Type B pancreatic cell (in vitro differentiated cells): ENCODE measurements around the gene ASMT. TPM values are rescaled to one million over a fixed set of nuclear protein-coding genes. Genes with fewer than 3 reads are reported as not detected.
"Not testable (repeated sequence)": the region's sequence is repeated elsewhere in the genome, so short reads cannot be mapped to it uniquely, and the experiment has no call there.

ENCODE experiments used
- DNase-seq: peaks from one replicate; pipeline ENCODE4 v3.0.0; 2021; ENCODE audit warnings: mixed read lengths; ENCODE audit not compliant: unreplicated experiment; ENCODE audit errors: extremely low spot score
- H3K27ac Mint-ChIP-seq: 2 replicates; pipeline ENCODE4 v1.8.0; 2021; ENCODE audit warnings: mild to moderate bottlenecking, mixed read lengths
- H3K27me3 Mint-ChIP-seq: 2 replicates; pipeline ENCODE4 v1.8.0; 2021; ENCODE audit warnings: mixed read lengths
- H3K36me3 Mint-ChIP-seq: 2 replicates; pipeline ENCODE4 v1.8.0; 2021; ENCODE audit warnings: mixed read lengths
- H3K4me1 Mint-ChIP-seq: one replicate; pipeline ENCODE4 v1.8.0; 2021; ENCODE audit warnings: mixed read lengths; ENCODE audit not compliant: unreplicated experiment
- H3K4me3 Mint-ChIP-seq: 2 replicates; pipeline ENCODE4 v1.8.0; 2021; ENCODE audit warnings: mild to moderate bottlenecking, mixed read lengths
- H3K9me3 Mint-ChIP-seq: 2 replicates; pipeline ENCODE4 v1.8.0; 2021; ENCODE audit warnings: mixed read lengths
- total RNA-seq: library from RNA; stranded (reverse); gene quantifications from 2 replicates; pipeline ENCODE4 v1.2.1, GENCODE V29; 2021; ENCODE audit warnings: low replicate concordance
- TF ChIP-seq, protein P1 (sequence below): fragments of 200-600 bp; sonication (generic); conservative IDR thresholded peaks from 2 replicates; pipeline ENCODE4 v1.5.0; 2021; ENCODE audit warnings: antibody characterized with exemption, mild to moderate bottlenecking

Gene ASMT
- total RNA-seq, 1 donor from 2014 or later, result not detected

DNA sequence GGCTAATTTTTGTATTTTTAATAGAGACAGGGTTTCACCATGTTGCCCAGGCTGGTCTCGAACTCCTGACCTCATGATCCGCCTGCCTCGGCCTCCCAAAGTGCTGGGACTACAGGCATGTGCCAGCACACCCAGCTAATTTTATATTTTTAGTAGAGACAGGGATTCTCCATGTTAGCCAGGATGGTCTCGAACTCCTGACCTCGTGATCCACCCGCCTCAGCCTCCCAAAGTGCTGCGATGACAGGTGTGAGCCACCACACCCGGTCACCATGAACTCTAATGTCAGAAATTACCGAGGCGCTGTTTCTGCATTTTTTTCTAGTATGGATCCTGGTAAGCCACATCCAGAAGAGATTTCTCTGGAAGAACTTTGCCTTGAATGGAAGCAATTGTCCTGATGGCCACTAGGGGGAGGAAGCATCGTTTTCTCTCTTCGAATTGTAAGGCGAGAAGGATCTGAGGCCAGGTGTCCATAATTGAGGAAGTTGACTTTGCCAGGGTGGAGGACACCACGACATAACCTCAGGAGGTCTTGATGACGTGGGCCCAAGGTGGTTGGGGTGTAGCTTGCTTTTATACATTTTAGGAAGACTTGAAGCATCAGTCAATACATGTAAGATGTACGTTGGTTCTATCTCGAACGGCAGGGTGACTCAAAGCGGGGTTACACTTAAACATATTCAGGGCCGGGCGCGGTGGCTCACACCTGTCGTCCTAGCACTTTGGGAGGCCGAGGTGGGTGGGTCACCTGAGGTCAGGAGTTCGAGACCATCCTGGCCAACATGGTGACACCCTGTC lies 37.4 kb downstream of the ASMT start:
- not testable (repeated sequence) for DNase-seq, H3K27ac Mint-ChIP-seq, H3K4me3 Mint-ChIP-seq, H3K36me3 Mint-ChIP-seq, H3K27me3 Mint-ChIP-seq, H3K4me1 Mint-ChIP-seq, H3K9me3 Mint-ChIP-seq
- TF ChIP-seq, protein P1, sequence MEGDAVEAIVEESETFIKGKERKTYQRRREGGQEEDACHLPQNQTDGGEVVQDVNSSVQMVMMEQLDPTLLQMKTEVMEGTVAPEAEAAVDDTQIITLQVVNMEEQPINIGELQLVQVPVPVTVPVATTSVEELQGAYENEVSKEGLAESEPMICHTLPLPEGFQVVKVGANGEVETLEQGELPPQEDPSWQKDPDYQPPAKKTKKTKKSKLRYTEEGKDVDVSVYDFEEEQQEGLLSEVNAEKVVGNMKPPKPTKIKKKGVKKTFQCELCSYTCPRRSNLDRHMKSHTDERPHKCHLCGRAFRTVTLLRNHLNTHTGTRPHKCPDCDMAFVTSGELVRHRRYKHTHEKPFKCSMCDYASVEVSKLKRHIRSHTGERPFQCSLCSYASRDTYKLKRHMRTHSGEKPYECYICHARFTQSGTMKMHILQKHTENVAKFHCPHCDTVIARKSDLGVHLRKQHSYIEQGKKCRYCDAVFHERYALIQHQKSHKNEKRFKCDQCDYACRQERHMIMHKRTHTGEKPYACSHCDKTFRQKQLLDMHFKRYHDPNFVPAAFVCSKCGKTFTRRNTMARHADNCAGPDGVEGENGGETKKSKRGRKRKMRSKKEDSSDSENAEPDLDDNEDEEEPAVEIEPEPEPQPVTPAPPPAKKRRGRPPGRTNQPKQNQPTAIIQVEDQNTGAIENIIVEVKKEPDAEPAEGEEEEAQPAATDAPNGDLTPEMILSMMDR, result peak; percentile 85

DNA sequence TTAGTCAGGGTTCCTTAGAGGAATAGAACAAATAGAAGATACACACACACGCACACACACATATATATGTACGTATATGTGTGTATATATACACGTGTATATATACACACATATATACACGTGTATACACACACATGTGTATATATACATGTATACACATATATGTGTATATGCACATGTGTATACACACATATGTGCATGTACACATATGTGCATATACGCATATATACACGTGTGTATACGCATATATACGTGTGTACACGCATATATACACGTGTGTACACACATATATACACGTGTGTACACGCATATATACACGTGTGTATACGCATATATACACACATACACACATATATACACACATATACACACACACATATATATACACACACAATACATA lies 41.5 kb downstream of the ASMT start:
- Mint-ChIP-seq H3K36me3 (peaks cover 7% of the 10 kb centered on the region), H3K27me3 (no peaks in the 10 kb centered on the region), H3K27ac (no peak overlapping the region), H3K9me3 (no peaks in the 10 kb centered on the region), H3K4me3 (no peak overlapping the region), H3K4me1 (peaks cover 13% of the 10 kb centered on the region)
- TF ChIP-seq, protein P1, result no peak
- no peak for DNase-seq

DNA sequence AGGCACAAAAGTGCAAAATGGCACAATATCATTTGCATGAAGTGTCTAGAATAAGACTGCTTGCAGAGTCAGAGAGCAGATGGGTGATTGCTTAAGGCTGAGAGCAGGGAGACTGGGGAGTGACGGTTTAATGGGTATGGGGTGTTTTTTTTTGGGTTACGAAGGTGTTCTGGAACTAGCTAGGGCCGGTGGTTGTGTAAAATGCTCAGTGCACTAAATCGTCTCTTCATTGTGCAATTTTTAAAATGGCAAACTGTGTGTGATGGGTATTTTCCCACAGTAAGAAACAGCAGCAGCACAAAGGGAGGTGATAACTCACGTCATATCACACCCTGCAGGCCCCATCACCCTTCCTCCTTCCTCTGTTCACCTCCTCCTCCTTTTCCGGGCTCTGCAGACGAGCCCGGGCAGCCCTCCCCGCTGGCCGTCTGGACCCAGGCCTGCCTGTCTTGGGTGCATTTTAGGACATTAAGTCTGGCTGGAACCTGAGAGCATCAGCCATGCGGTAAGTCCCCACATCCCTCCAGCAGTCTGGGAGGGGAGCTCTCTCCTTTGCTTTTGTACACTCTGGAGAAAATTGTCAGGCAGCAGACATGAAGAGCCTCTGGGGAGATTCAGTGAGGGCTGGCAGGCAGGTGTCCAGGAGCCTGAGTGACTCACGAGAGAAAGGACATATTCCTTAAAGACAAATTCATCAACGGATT lies 42.7 kb downstream of the ASMT start:
- peaks cover 7% of the 10 kb centered on the region for H3K36me3 Mint-ChIP-seq
- H3K4me1 Mint-ChIP-seq, result peaks cover 13% of the 10 kb centered on the region
- H3K4me3 Mint-ChIP-seq, result peak overlapping the region; percentile 84
- TF ChIP-seq, protein P1, result no peak
- no peaks in the 10 kb centered on the region for H3K27me3 Mint-ChIP-seq
- H3K9me3 Mint-ChIP-seq, result no peaks in the 10 kb centered on the region
- no peak for DNase-seq
- H3K27ac Mint-ChIP-seq, result peak overlapping the region; percentile 62

DNA sequence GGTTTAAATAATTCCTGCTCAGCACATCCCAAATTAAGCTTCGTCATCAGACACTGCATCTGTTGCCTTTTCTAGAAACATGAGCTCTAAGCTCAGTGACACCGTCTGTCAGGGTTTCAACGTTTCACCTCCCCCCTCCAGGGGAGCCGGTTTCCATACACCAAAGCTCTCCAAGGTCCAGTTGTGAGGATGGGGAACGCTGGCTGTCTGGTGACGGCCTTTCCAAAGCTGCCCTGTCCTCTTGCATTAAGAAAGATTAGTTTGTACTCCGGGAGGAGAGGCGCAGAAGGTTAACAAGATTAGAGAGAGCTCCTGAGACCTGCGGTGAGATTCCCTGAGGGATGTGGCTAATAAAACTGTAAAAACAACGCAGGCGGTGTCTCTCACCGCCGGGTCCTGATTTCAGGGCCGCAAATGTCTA lies 43.2 kb downstream of the ASMT start:
- H3K4me3 Mint-ChIP-seq, result peak overlapping the region; percentile 84
- DNase-seq, result no peak
- H3K27ac Mint-ChIP-seq, result peak overlapping the region; percentile 62
- no peaks in the 10 kb centered on the region for H3K27me3 Mint-ChIP-seq
- TF ChIP-seq, protein P1, result no peak
- no peaks in the 10 kb centered on the region for H3K9me3 Mint-ChIP-seq
- peaks cover 7% of the 10 kb centered on the region for H3K36me3 Mint-ChIP-seq
- H3K4me1 Mint-ChIP-seq, result peaks cover 13% of the 10 kb centered on the region

DNA sequence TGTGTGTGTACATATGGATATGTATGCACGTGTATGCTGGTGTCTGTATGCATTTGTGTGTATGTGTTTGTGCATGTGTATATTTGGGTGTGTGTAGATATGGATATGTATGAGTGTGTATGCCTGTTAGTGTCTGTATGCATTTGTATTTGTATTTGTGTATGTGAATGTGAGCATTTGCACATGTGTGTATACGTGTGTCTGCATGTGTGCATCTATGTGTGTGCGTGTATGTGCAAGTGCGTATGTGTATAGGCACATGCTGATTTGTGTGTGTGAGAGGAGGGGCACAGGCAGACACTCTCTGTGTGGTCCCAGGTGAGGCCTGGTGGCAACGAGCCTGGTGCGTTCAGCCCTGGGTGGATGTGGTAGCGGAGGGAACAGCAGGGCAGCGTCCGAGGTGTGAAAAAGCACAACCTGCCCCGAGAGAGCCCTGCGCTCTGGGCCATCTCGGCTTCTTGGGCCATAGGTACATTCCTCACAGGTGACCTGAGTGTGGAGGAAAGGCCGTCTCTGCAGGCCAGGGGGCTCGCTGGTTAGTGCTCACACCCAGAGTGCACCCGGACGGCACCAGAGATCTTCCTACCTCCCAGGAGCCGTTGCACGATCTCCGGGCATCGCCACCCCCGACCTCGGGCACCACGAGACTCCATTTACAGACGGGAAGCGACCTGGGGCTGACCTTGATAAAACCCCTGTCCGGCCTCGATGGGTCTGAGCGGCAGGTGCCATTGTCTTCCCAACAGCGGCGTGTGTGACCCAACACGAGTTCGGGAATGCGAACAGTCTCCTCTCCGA lies 45.0 kb downstream of the ASMT start:
- peaks cover 7% of the 10 kb centered on the region for H3K36me3 Mint-ChIP-seq
- no peak overlapping the region for H3K4me3 Mint-ChIP-seq
- no peaks in the 10 kb centered on the region for H3K27me3 Mint-ChIP-seq
- H3K4me1 Mint-ChIP-seq, result peaks cover 17% of the 10 kb centered on the region
- no peak for DNase-seq
- TF ChIP-seq, protein P1, result no peak
- H3K27ac Mint-ChIP-seq, result no peak overlapping the region
- no peaks in the 10 kb centered on the region for H3K9me3 Mint-ChIP-seq
